ENCODE data around the gene MZB1. TPM values are rescaled to one million over a fixed set of nuclear protein-coding genes. Genes with fewer than 3 reads are reported as not detected.

MZB1 gene
- total RNA-seq, 1 donor from 2014 or later, result 0.89 TPM

Other genes with a start within 250 kb of the MZB1 start
- gene SIL1, start 191.5 kb downstream of the MZB1 start, total RNA-seq, result 29.8 TPM
- gene MATR3, start 96.2 kb downstream of the MZB1 start, total RNA-seq, result 271 TPM
- gene PAIP2, start 48.1 kb downstream of the MZB1 start, total RNA-seq, result 76.0 TPM
- 0.30 TPM for gene SLC23A1, start 6.6 kb downstream of the MZB1 start, total RNA-seq
- 1.7 TPM for gene PROB1, start 5.2 kb upstream of the MZB1 start, total RNA-seq
- 3.5 TPM for gene SPATA24, start 14.2 kb upstream of the MZB1 start, total RNA-seq
- 6.6 TPM for gene DNAJC18, start 49.6 kb upstream of the MZB1 start, total RNA-seq
- gene ECSCR, start 72.8 kb upstream of the MZB1 start, total RNA-seq, result 11.9 TPM
- gene SMIM33, start 81.1 kb upstream of the MZB1 start, total RNA-seq, result not detected
- gene STING1, start 92.8 kb upstream of the MZB1 start, total RNA-seq, result 16.6 TPM
- gene UBE2D2, start 171.4 kb upstream of the MZB1 start, total RNA-seq, result 69.8 TPM